H7 (cell line): Measurements from ENCODE around the gene RTN4RL2. TPM values are rescaled to one million over a fixed set of nuclear protein-coding genes. Genes with fewer than 3 reads are reported as not detected.

Experiments
- DNase-seq: peaks from one replicate; pipeline ENCODE4 v3.0.0; 2012
- H3K27me3 ChIP-seq: 2 replicates; pipeline ENCODE4 v1.6.0; 2011; ENCODE audit warnings: mild to moderate bottlenecking, low read length; ENCODE audit not compliant: control insufficient read depth, insufficient read depth
- H3K36me3 ChIP-seq: replicated peaks from 2 replicates; pipeline ENCODE4 v1.5.1; 2011; ENCODE audit warnings: low read length; ENCODE audit not compliant: control insufficient read depth, insufficient read depth
- H3K4me3 ChIP-seq: 2 replicates; pipeline ENCODE4 v1.5.1; 2011; ENCODE audit warnings: low read depth, mild to moderate bottlenecking, control low read depth, low read length, moderate library complexity; ENCODE audit not compliant: insufficient read depth
- total RNA-seq: library from RNA; depleted of rRNA; stranded (reverse); fragments of >200 nt; shearing (Covaris generic); gene quantifications from 2 replicates; pipeline ENCODE4 v1.2.3, GENCODE V29; 2014; rRNA removed

Gene RTN4RL2
- total RNA-seq: 3.1 and 3.4 TPM in 2 replicates

DNA sequence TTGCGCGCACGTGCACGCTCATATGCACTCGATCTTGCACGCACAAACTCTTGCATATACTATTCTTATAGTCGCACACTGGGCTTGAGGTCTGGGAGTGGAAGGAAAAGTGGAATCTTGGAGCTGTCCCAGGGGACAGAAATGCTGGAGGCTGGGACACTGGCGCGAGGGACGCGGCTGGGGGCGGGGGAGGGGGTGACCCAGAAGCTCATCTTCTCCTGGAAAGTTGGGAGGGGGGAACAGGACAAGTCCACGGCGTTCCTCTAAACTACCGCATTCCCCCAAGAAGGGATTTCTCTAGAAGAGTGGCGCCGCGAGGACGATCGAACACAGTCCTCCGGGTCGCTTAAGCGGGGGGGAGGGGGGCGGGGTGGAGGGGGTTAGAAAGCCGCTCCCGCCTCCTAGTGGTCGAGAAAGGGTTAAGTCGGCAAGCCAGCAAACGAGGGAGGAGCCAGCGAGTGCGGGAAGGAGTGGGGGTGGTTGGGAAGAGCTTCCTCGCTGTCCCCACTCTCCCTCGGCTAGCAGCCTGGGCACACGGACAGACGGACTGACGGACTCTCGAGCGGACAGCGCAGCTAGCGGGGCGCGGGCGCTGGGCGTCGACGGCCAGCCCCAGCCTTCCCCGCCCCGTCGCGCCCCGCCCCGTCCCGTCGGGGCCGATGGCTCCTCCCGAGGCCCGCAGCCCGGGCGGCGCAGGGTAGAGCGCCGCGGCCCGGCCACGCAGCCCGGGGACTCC lies at the start of gene RTN4RL2:
TSS of gene RTN4RL2 (plus strand) at position 507 of the 736 bp plus-strand sequence. CDS start 338 bp downstream, outside the sequence.
- DNase-seq: peak; percentile 96
- H3K4me3 ChIP-seq: peak within 1 kb of the TSS; percentile 69
- H3K27me3 ChIP-seq: peaks cover 70% of the 10 kb centered on the region
- H3K36me3 ChIP-seq: no peaks in the 10 kb centered on the region

DNA sequence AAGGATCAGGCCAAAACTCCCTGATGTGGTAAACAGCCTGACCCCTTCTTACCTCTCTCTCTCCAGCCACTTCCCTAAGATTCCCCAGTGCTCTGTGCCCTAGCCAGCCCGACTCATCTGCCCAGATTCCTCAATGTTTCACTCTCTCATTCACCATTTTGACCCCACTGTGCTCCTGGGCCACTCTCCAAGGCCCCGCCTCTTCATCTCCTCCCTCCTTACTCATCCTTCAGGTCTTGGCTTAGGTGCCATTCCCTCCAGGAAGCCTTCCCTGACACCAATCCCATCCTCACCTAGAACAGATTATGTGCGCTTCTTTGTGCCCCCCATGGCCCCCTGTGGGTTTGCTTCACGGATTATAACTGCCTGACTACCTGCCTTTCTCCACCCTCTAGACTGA lies 46.6 kb upstream of the RTN4RL2 start:
- H3K27me3 ChIP-seq: no peaks in the 10 kb centered on the region
- no peak for DNase-seq
- H3K4me3 ChIP-seq: no peak overlapping the region
- peaks cover 5% of the 10 kb centered on the region for H3K36me3 ChIP-seq

DNA sequence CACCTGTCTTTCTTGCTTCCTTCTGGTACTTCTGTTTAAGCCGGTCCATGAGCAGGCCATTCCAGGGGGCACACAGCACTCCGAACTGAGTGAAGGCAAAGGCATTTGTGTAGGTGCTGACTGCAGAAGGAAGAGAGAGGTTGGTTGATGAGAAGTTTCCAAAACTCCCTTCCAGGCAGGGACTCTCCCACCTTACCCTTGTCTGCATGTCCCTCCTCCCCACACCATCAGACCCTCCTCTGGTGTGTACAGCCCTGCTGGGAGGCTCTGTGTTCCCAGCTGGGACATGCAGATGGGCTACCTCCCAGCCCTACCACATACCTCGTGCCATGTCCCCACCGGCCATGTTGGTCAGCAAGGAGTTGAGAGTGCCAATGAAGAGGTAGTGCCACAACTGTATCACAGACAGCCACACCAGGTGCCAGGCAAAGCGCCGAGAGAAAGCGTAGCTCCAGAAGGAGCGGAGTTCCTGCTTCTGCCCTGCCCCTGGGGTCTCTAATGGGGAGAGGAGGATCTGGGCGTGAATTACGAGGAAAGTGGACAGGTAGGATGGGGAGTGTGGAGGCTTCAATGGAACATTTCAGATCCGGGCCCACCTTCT lies 45.6 kb upstream of the RTN4RL2 start:
- Histone ChIP-seq H3K36me3 (peaks cover 5% of the 10 kb centered on the region), H3K27me3 (no peaks in the 10 kb centered on the region), H3K4me3 (no peak overlapping the region)
- DNase-seq: no peak

GRCh38 chr11:57416436-57416835 lies 43.9 kb upstream of the RTN4RL2 start:
- DNase-seq: no peak
- no peak overlapping the region for H3K4me3 ChIP-seq
- no peaks in the 10 kb centered on the region for H3K27me3 ChIP-seq
- H3K36me3 ChIP-seq: peaks cover 5% of the 10 kb centered on the region

DNA sequence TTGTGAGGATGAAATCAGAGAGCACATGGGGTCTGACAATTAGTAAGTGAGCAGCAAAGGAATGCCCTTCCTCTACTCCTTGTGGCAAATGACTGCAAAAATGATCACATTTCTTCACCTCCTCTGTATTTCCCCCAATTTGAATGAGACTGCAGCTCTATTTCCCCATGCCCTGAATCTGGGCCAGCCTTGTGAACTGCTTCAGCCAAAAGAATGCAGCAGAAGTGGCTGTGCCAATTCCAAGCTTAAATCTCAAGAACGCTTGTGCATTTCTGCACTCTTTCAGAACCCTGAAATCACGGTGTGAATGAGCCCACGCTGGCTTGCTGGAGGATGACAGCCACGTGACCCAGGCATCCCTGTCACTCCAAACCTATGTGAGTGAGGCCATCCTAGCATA lies 43.3 kb upstream of the RTN4RL2 start:
- Histone ChIP-seq H3K4me3 (no peak overlapping the region), H3K27me3 (no peaks in the 10 kb centered on the region), H3K36me3 (peaks cover 5% of the 10 kb centered on the region)
- DNase-seq: no peak

DNA sequence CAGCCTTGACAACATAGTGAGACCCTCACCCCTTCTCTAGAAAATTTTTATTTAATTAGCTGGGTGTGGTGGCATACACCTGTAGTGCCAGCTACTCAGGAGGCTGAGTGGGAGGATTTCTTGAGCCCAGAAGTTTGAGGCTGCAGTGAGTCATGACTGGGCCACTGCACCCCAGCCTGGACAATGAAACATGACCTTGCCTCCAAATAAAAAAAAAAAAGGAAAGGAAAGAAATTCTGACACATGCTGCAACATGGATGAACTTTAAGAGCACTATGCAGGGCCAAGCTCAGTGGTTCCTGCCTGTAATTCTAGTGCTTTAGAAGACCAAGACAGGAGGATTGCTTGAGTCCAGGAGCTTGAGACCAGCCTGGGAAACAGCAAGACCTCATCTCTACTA lies 42.2 kb upstream of the RTN4RL2 start:
- DNase-seq: no peak
- no peaks in the 10 kb centered on the region for H3K27me3 ChIP-seq
- peaks cover 5% of the 10 kb centered on the region for H3K36me3 ChIP-seq
- H3K4me3 ChIP-seq: no peak overlapping the region

- no peak for DNase-seq
- peaks cover 5% of the 10 kb centered on the region for H3K36me3 ChIP-seq
- no peak overlapping the region for H3K4me3 ChIP-seq
- H3K27me3 ChIP-seq: no peaks in the 10 kb centered on the region
Observed at GRCh38 chr11:57419146-57419545, 41.2 kb upstream of the RTN4RL2 start.

- Histone ChIP-seq H3K36me3 (peaks cover 3% of the 10 kb centered on the region), H3K4me3 (no peak overlapping the region), H3K27me3 (peaks cover 4% of the 10 kb centered on the region)
- no peak for DNase-seq
Observed at GRCh38 chr11:57421066-57421465, 39.3 kb upstream of the RTN4RL2 start.

- peaks cover 12% of the 10 kb centered on the region for H3K27me3 ChIP-seq
- peaks cover 3% of the 10 kb centered on the region for H3K36me3 ChIP-seq
- DNase-seq: no peak
- no peak overlapping the region for H3K4me3 ChIP-seq
Observed at GRCh38 chr11:57421805-57422204, 38.5 kb upstream of the RTN4RL2 start.

- no peak for DNase-seq
- peaks cover 15% of the 10 kb centered on the region for H3K27me3 ChIP-seq
- peaks cover 2% of the 10 kb centered on the region for H3K36me3 ChIP-seq
- no peak overlapping the region for H3K4me3 ChIP-seq
Observed at GRCh38 chr11:57422669-57423068, 37.7 kb upstream of the RTN4RL2 start.

- H3K4me3 ChIP-seq: no peak overlapping the region
- peaks cover 1% of the 10 kb centered on the region for H3K36me3 ChIP-seq
- no peak for DNase-seq
- peaks cover 16% of the 10 kb centered on the region for H3K27me3 ChIP-seq
Observed at GRCh38 chr11:57424137-57424791, 36.1 kb upstream of the RTN4RL2 start.

- DNase-seq: peak; percentile 41
- H3K36me3 ChIP-seq: peaks cover 1% of the 10 kb centered on the region
- H3K4me3 ChIP-seq: no peak overlapping the region
- H3K27me3 ChIP-seq: peaks cover 18% of the 10 kb centered on the region
Observed at GRCh38 chr11:57424792-57425564, 35.4 kb upstream of the RTN4RL2 start.

DNA sequence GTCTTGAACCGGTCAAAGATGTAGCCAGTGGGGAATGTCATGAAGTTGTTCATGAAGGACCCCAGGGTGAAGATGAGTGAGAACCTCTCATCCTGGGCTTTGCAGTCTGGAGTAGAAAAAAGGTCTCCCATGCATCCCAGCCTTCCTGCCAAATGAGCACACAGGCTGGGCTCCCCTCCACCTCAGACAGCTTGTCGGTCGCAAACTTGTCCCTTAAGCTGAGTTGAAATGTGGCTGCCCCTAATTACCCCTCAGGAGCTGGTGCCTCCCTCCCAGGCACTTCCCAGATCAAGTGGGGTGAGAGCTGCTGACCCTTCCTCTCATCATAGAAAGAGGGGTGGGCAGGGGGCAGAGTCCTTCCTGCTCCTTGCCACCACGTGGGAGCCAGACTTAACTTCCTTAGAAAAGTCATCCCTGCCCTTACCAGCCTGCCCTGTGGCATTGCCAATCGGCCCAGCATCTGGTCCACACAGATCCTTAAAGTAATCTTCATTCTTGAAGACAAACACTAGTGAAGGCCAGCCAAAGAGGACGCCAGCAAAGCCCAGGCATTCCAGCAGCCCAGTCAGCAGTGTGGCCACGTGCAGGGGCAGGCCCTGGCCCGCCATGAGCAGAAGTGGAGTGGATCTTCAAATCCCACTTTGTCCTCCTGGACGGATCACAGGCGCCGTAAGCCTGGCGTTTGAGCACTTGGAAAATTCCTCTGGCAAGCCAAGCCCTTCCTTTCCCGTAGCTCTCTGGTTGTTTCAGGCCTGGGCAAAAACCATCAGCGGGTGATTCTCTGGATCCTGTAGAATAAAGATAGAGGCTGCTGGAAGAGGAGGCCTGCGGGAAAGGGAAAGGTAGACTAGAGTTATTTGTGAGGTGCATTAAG lies 34.5 kb upstream of the RTN4RL2 start:
- H3K4me3 ChIP-seq: no peak overlapping the region

More for the DNA sequence above, 34.5 kb upstream of the RTN4RL2 start:
- peaks cover 1% of the 10 kb centered on the region for H3K36me3 ChIP-seq
- DNase-seq: no peak
- H3K27me3 ChIP-seq: peaks cover 18% of the 10 kb centered on the region
